GM18861 (cell line): ENCODE results near the gene XXYLT1.
A peak's percentile ranks its signal among the peaks of the same experiment; 100 is the strongest.

ENCODE experiments used
- ATAC-seq: cut with Tn5 transposase; IDR thresholded peaks from one replicate; pipeline ENCODE4 v1.9.1; 2021; ENCODE audit not compliant: unreplicated experiment

The XXYLT1 gene

GRCh38 chr3:195155570-195156241 is 115.3 kb downstream of the XXYLT1 start:
- no peak for ATAC-seq

GRCh38 chr3:195154793-195155535 is 116.0 kb downstream of the XXYLT1 start:
- ATAC-seq: peak; percentile 56

GRCh38 chr3:195154111-195154791 is 116.7 kb downstream of the XXYLT1 start:
- ATAC-seq: no peak

GRCh38 chr3:195153653-195154052 is 117.3 kb downstream of the XXYLT1 start:
- ATAC-seq: no peak

- ATAC-seq: no peak
Observed at GRCh38 chr3:195153130-195153529, 117.8 kb downstream of the XXYLT1 start.

GRCh38 chr3:195151866-195152541 is 119.0 kb downstream of the XXYLT1 start:
- no peak for ATAC-seq

- no peak for ATAC-seq
Observed at GRCh38 chr3:195151402-195151801, 119.6 kb downstream of the XXYLT1 start.

- ATAC-seq: no peak
Observed at GRCh38 chr3:195150181-195151118, 120.5 kb downstream of the XXYLT1 start.

GRCh38 chr3:195149292-195150030 is 121.5 kb downstream of the XXYLT1 start:
- ATAC-seq: no peak

GRCh38 chr3:195148549-195148948 is 122.4 kb downstream of the XXYLT1 start:
- no peak for ATAC-seq

- ATAC-seq: peak; percentile 80
Observed at GRCh38 chr3:195147649-195148080, 123.3 kb downstream of the XXYLT1 start.

- ATAC-seq: no peak
Observed at GRCh38 chr3:195146131-195146530, 124.8 kb downstream of the XXYLT1 start.

GRCh38 chr3:195145579-195145978 is 125.4 kb downstream of the XXYLT1 start:
- ATAC-seq: no peak

- no peak for ATAC-seq
Observed at GRCh38 chr3:195143221-195143620, 127.7 kb downstream of the XXYLT1 start.

GRCh38 chr3:195142519-195142918 is 128.4 kb downstream of the XXYLT1 start:
- no peak for ATAC-seq

- ATAC-seq: no peak
Observed at GRCh38 chr3:195140816-195141793, 129.9 kb downstream of the XXYLT1 start.

- ATAC-seq: no peak
Observed at GRCh38 chr3:195140410-195140809, 130.5 kb downstream of the XXYLT1 start.

GRCh38 chr3:195139876-195140240 is 131.1 kb downstream of the XXYLT1 start:
- ATAC-seq: no peak
